K562 (cell line): ENCODE results near the gene HNRNPA2B1. TPM values are rescaled to one million over a fixed set of nuclear protein-coding genes. Genes with fewer than 3 reads are reported as not detected.
"Not testable (repeated sequence)": the region's sequence is repeated elsewhere in the genome, so short reads cannot be mapped to it uniquely, and the experiment has no call there.

Experiments
- ATAC-seq: fragments of 200-7000 bp; cut with Tn5 transposase; 3 replicates; pipeline ENCODE4 v1.9.1; 2020; ENCODE audit warnings: moderate library complexity
- BruUV-seq: library from RNA; stranded (reverse); fragments of 400-500 nt; replicated peaks from 2 replicates; lab custom pipeline; 2021; lab: Mats Ljungman, UMichigan
- CTCF ChIA-PET: fragments of 300-600 bp; formaldehyde crosslinking; extraction: SDS; loops from one replicate; lab custom pipeline; 2021; ENCODE audit warnings: low intra/inter-chr PET ratio; lab: Yijun Ruan, JAX
- POLR2A ChIA-PET: fragments of 300-600, 350-650 bp; sonication (Branson Sonifier 250); formaldehyde crosslinking; extraction: SDS; loops from one replicate; lab custom pipeline; 2021; ENCODE audit warnings: antibody characterized with exemption, inconsistent platforms; lab: Yijun Ruan, JAX
- DNase-seq, 4 experiments: peaks; one replicate each; pipeline versions ENCODE4 v3.0.0 to v3.0.0-alpha.2; 2011 to 2018; ENCODE audit warnings: low spot score in 3 of 4, mixed read lengths in 3 of 4; ENCODE audit errors: extremely low read depth in 1 of 4
- FAIRE-seq: peaks from 2 replicates; lab custom pipeline; 2011; peaks lifted over from hg19 to GRCh38; lab: Jason Lieb, UNC
- H2AFZ ChIP-seq: 2 replicates; pipeline ENCODE4 v1.6.0; 2011; ENCODE audit warnings: low read depth, low read length, control low read depth, inconsistent platforms
- H3K27ac ChIP-seq: fragments of 200-600 bp; 3 replicates; pipeline ENCODE4 v1.8.0; 2011; ENCODE audit warnings: low read depth, mild to moderate bottlenecking, control low read depth, inconsistent platforms, low read length, moderate library complexity, mixed read lengths; ENCODE audit errors: extremely low read depth
- H3K27me3 ChIP-seq, 2 experiments: fragments of 300-600 bp in 1 of 2; 2 replicates in 1 of 2; 3 replicates in 1 of 2; pipeline versions ENCODE4 v1.6.0 to v1.8.0; 2011; ENCODE audit warnings: inconsistent platforms in 2 of 2, low read length in 2 of 2, mild to moderate bottlenecking in 1 of 2, mixed read lengths in 1 of 2, moderate library complexity in 1 of 2; ENCODE audit not compliant: control insufficient read depth in 2 of 2, insufficient read depth in 2 of 2
- H3K36me3 ChIP-seq: fragments of 300-600 bp; 3 replicates; pipeline ENCODE4 v1.8.0; 2011; ENCODE audit warnings: mild to moderate bottlenecking, low read length, inconsistent platforms; ENCODE audit not compliant: control insufficient read depth, insufficient read depth
- H3K4me1 ChIP-seq, 2 experiments: fragments of 200-600 bp in 1 of 2; replicated peaks in 1 of 2; 2 replicates in 1 of 2; 3 replicates in 1 of 2; pipeline versions ENCODE4 v1.5.1 to v1.8.0; 2011; ENCODE audit warnings: inconsistent platforms in 2 of 2, low read length in 2 of 2, mild to moderate bottlenecking in 1 of 2, mixed read lengths in 1 of 2, moderate library complexity in 1 of 2; ENCODE audit not compliant: control insufficient read depth in 2 of 2, insufficient read depth in 2 of 2
- H3K4me2 ChIP-seq: 2 replicates; pipeline ENCODE4 v1.6.1; 2011; ENCODE audit warnings: low read length, control low read depth, inconsistent platforms, mixed read lengths; ENCODE audit not compliant: insufficient read depth
- H3K4me3 ChIP-seq: fragments of 200-600 bp; sonication (generic), shearing (Covaris generic); 2 replicates; pipeline ENCODE4 v1.5.1; 2016; ENCODE audit warnings: control low read depth, inconsistent platforms
- H3K79me2 ChIP-seq: fragments of 200-600 bp; 3 replicates; pipeline ENCODE4 v1.8.0; 2011; ENCODE audit warnings: low read length, inconsistent platforms; ENCODE audit not compliant: control insufficient read depth, insufficient read depth
- H3K9ac ChIP-seq, 2 experiments: 2 replicates each; pipeline versions ENCODE4 v1.6.0 to v1.6.1; 2011; ENCODE audit warnings: low read depth in 2 of 2, low read length in 2 of 2, control low read depth in 1 of 2, inconsistent platforms in 1 of 2, mild to moderate bottlenecking in 1 of 2, mixed read lengths in 1 of 2; ENCODE audit not compliant: insufficient read depth in 1 of 2
- H3K9me1 ChIP-seq: one replicate; pipeline ENCODE4 v1.6.0; 2011; ENCODE audit warnings: inconsistent platforms, mild to moderate bottlenecking, low read length, moderate library complexity; ENCODE audit not compliant: control insufficient read depth, insufficient read depth
- H3K9me3 ChIP-seq: replicated peaks from 2 replicates; pipeline ENCODE4 v1.5.1; 2011; ENCODE audit warnings: low read depth, low read length, inconsistent platforms; ENCODE audit not compliant: control insufficient read depth, insufficient read depth
- H4K20me1 ChIP-seq: replicated peaks from 2 replicates; pipeline ENCODE4 v1.6.1; 2011; ENCODE audit warnings: low read length, inconsistent platforms, mixed read lengths; ENCODE audit not compliant: control insufficient read depth, insufficient read depth
- ATF7 ChIP-seq: fragments of 450-650 bp; IDR thresholded peaks from 2 replicates; pipeline ENCODE4 v1.7.1; 2014; ENCODE audit warnings: mild to moderate bottlenecking, moderate library complexity
- DDX20 ChIP-seq: fragments of 450-650 bp; IDR thresholded peaks from 2 replicates; pipeline ENCODE4 v1.6.1; 2016; ENCODE audit warnings: missing genetic modification characterization, low read depth, mild to moderate bottlenecking, missing compliant biosample characterization, moderate library complexity
- ELF1 ChIP-seq: fragments of 200-800 bp; sonication (Bioruptor generic); IDR thresholded peaks from 2 replicates; pipeline ENCODE4 v1.6.1; 2016; ENCODE audit warnings: missing genetic modification characterization, missing compliant biosample characterization
- ELF2 ChIP-seq: fragments of 250-450 bp; sonication (Bioruptor Pico); IDR thresholded peaks from 2 replicates; pipeline ENCODE4 v1.5.0; 2021; ENCODE audit warnings: mild to moderate bottlenecking
- PHF20 ChIP-seq: fragments of 450-650 bp; IDR thresholded peaks from 2 replicates; pipeline ENCODE4 v1.6.1; 2018; ENCODE audit not compliant: partially characterized antibody
- PML ChIP-seq: IDR thresholded peaks from 2 replicates; pipeline ENCODE4 v1.6.1; 2012; ENCODE audit warnings: low read length, inconsistent platforms
- RBFOX2 ChIP-seq: fragments of 200-400 bp; formaldehyde crosslinking; IDR thresholded peaks from 2 replicates; pipeline ENCODE4 v1.6.1; 2017; ENCODE audit warnings: low read depth, mild to moderate bottlenecking, low read length, moderate library complexity
- SIN3A ChIP-seq, 2 experiments: fragments of 150-350 bp in 1 of 2; IDR thresholded peaks; 2 replicates each; pipeline ENCODE4 v1.6.1; 2011 to 2016; ENCODE audit warnings: borderline replicate concordance in 2 of 2, low read depth in 2 of 2, low read length in 2 of 2, mild to moderate bottlenecking in 2 of 2, moderate library complexity in 2 of 2; ENCODE audit not compliant: control insufficient read depth in 1 of 2
- ZKSCAN8 ChIP-seq: fragments of 200-800 bp; sonication (Bioruptor generic); IDR thresholded peaks from 2 replicates; pipeline ENCODE4 v1.6.1; 2016; ENCODE audit warnings: missing genetic modification characterization, missing compliant biosample characterization
- WGBS: fragments of 100-300 bp; shearing (Covaris generic); methylation state at CpG from one replicate; pipeline ENCODE4 v1.1.6; 2016; ENCODE audit warnings: low coverage, mixed read lengths; ENCODE audit not compliant: insufficient coverage; ENCODE audit errors: missing lambda C conversion rate; 5-methylcytosine and 5-hydroxymethylcytosine counted together
- in situ Hi-C: fragments of 300-500 bp; cut with MboI; formaldehyde crosslinking; loops from 4 replicates; pipeline ENCODE4 v1.15.0; 2018; ENCODE audit warnings: inconsistent platforms, mixed read lengths
- intact Hi-C: fragments of 100-400 bp; cut with micrococcal nuclease; formaldehyde crosslinking; loops from 2 replicates; pipeline ENCODE4 v1.14.2; 2022
- polyA plus RNA-seq, 8 experiments: library from polyadenylated mRNA; depleted of rRNA in 4 of 8; stranded (reverse) in 5 of 8; unstranded in 3 of 8; fragments of >200 nt; fragmentation: Nextera tagmentation in 2 of 8; fragmentation: Illumina TruSeq in 1 of 8; extraction: Ambion mirVana in 2 of 8; extraction: Trizol in 1 of 8; gene quantifications; 2 replicates each; pipeline versions ENCODE4 v1.2.1 to v1.2.3, GENCODE V29; 2011 to 2014; ENCODE audit warnings: inconsistent platforms in 1 of 8, missing spikeins in 1 of 8
- total RNA-seq, 7 experiments: library from RNA; depleted of rRNA in 6 of 7; stranded (reverse); fragments of >200 nt in 6 of 7; fragmentation: Illumina TruSeq in 2 of 7; extraction: Trizol in 2 of 7; gene quantifications; 2 replicates each; pipeline versions ENCODE4 v1.2.1 to v1.2.3, GENCODE V29; 2011 to 2021; ENCODE audit warnings: low replicate concordance in 1 of 7
- TF ChIP-seq, protein P1 (sequence below), 3 experiments: IDR thresholded peaks in 2 of 3; conservative IDR thresholded peaks in 1 of 3; 2 replicates each; pipeline ENCODE4 v1.5.1; 2011 to 2012; ENCODE audit warnings: low read length in 3 of 3, mild to moderate bottlenecking in 3 of 3, control low read depth in 2 of 3, improper control_type of control experiment in 1 of 3, inconsistent platforms in 1 of 3, low read depth in 1 of 3, mixed read lengths in 1 of 3, moderate library complexity in 1 of 3; ENCODE audit not compliant: insufficient read depth in 2 of 3

Gene HNRNPA2B1
- total and polyA plus RNA-seq, 9 of the 15 experiments (the other 6 are each of a cell fraction or from before 2014, with no cell fraction given), result 630 to 1,989 (median 865) TPM

- H3K4me2 ChIP-seq, BruUV-seq, H3K27me3 ChIP-seq, ATAC-seq, H3K9me1 ChIP-seq, H3K27ac ChIP-seq, FAIRE-seq, H3K9me3 ChIP-seq, H3K4me3 ChIP-seq, H3K9ac ChIP-seq, DNase-seq, intact Hi-C loops, H2AFZ ChIP-seq: not testable (repeated sequence)
- CTCF ChIA-PET, result interaction anchor here (0.8 kb wide), 1 partner anchor 10 kb away, joined by 3 read pairs; no protein-coding TSS in a partner anchor
- in situ Hi-C loops, result loop anchor here (5.0 kb wide), 1 partner anchor 93 kb away; no protein-coding TSS in a partner anchor
- peaks cover 98% of the 10 kb centered on the region for H3K36me3 ChIP-seq
- H3K79me2 ChIP-seq, result peaks cover 87% of the 10 kb centered on the region
- TF ChIP-seq RBFOX2, result peak; percentile 47; the same call in 1 of the 2 replicates
- POLR2A ChIA-PET, result interaction anchor here (0.9 to 3.5 kb wide), 6 partner anchors 9 to 298 kb away, joined by 3 to 17 read pairs (median 4); partner anchors contain the start of gene NFE2L3
- peaks cover 65% of the 10 kb centered on the region for H4K20me1 ChIP-seq
- H3K4me1 ChIP-seq, result peaks cover 3 to 30% of the 10 kb centered on the region in 2 experiments; a peak in 3 of 5 replicates
- 79% methylated on average over 10 of the region's 11 CpGs for WGBS
Measured at GRCh38 chr7:26194764-26195163, 5.8 kb downstream of the HNRNPA2B1 start.

DNA sequence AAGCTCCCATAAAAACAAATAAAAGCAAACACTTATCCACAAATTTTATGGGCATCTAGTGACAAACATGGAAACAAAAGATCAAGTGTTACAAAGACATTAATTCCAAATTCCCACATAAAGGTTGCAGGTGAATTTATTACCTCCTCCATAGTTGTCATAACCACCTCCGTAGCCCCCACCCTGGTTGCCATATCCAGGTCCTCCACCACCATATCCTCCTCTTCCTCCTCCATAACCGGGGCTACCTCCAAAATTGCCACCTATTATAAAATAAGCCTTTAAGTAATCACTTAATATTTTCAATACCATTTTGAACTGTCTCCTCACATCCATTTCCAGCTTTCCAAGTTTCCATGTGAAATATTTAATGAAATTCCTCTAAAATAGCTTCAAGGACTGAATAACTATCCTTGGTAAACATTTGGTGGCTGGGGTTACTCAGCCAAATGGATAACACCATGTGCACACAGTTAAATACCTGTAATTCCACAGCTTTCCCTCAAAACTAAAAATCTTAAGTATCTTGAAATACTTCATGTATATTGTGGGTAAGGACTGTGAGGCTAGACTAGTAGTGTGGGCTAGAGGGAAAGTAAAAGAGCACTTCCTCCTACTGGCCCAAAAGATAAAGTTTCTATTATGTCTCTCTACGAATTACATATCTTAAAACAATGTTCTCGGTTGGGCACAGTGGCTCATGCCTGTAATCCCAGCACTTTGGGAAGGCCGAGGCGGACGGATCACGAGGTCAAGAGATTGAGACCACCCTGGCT is 6.9 kb downstream of the HNRNPA2B1 start:
- 80% methylated on average over 8 of the region's 8 CpGs for WGBS
- Histone ChIP-seq H3K27me3 (no peaks in the 10 kb centered on the region), H3K9me1 (no peaks in the 10 kb centered on the region), H3K4me1 (peaks cover 3 to 30% of the 10 kb centered on the region in 2 experiments; a peak in 3 of 5 replicates), H3K79me2 (peaks cover 76% of the 10 kb centered on the region), H3K9ac (no peak overlapping the region), H3K4me2 (no peak overlapping the region), H2AFZ (no peak overlapping the region), H4K20me1 (peaks cover 56% of the 10 kb centered on the region), H3K36me3 (peaks cover 99% of the 10 kb centered on the region), H3K4me3 (no peak overlapping the region), H3K9me3 (no peaks in the 10 kb centered on the region), H3K27ac (peak overlapping the region; percentile 32; the same call in 1 of the 3 replicates)
- CTCF ChIA-PET, result no interaction called here
- FAIRE-seq (no peak), ATAC-seq (peak; percentile 1; the same call in 1 of the 3 replicates), DNase-seq (no peak)
- in situ Hi-C loops, result no loop called here
- intact Hi-C loops, result no loop called here
- POLR2A ChIA-PET, result interaction anchor here (0.6 to 3.5 kb wide), 9 partner anchors 8 to 360 kb away, joined by 3 to 17 read pairs (median 3); no protein-coding TSS in a partner anchor
- BruUV-seq, result no TSS peak
- TF ChIP-seq PML, result 0 out of 2 replicates have a peak, but pooled peaks have one; percentile 9
- TF ChIP-seq ELF2, result no peak
- no peak for TF ChIP-seq DDX20
- TF ChIP-seq ATF7, result no peak
- no peak for TF ChIP-seq SIN3A (IDR thresholded peaks at IDR 0.05; ENCODE audit: borderline replicate concordance in 2 of 2, control insufficient read depth in 1 of 2, low read depth in 2 of 2, low read length in 2 of 2)
- no peak for TF ChIP-seq PHF20
- TF ChIP-seq, protein P1, sequence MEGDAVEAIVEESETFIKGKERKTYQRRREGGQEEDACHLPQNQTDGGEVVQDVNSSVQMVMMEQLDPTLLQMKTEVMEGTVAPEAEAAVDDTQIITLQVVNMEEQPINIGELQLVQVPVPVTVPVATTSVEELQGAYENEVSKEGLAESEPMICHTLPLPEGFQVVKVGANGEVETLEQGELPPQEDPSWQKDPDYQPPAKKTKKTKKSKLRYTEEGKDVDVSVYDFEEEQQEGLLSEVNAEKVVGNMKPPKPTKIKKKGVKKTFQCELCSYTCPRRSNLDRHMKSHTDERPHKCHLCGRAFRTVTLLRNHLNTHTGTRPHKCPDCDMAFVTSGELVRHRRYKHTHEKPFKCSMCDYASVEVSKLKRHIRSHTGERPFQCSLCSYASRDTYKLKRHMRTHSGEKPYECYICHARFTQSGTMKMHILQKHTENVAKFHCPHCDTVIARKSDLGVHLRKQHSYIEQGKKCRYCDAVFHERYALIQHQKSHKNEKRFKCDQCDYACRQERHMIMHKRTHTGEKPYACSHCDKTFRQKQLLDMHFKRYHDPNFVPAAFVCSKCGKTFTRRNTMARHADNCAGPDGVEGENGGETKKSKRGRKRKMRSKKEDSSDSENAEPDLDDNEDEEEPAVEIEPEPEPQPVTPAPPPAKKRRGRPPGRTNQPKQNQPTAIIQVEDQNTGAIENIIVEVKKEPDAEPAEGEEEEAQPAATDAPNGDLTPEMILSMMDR (IDR thresholded peaks at IDR 0.05 in 2 of 3, conservative IDR thresholded peaks at IDR 0.05 in 1 of 3; ENCODE audit: insufficient read depth in 2 of 3, low read depth in 1 of 3, low read length in 3 of 3), result no peak
- 0 out of 2 replicates have a peak, but pooled peaks have one; percentile 5 for TF ChIP-seq ELF1
- TF ChIP-seq ZKSCAN8, result no peak
